ENCODE measurements around the gene MUL1.

DNA sequence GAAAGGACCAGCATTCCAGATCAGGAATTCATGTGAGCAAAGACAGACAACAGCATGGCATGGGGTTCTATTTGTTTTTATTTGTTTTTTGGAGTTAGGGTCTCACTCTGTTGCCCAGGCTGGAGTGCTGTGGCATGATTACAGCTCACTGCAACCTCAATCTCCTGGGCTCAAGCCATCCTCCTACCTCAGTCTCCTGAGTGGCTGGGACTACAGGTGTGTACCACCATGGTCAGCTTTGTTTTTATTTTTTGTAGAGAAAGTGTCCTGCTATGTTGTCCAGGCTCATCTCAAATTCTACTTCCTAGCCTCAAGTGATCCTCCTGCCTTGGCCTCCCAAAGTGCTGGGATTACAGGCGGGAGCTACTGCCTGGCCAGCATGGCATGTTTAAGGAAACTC is 12.3 kb downstream of the MUL1 start:
- TF ChIP-seq, protein P1, sequence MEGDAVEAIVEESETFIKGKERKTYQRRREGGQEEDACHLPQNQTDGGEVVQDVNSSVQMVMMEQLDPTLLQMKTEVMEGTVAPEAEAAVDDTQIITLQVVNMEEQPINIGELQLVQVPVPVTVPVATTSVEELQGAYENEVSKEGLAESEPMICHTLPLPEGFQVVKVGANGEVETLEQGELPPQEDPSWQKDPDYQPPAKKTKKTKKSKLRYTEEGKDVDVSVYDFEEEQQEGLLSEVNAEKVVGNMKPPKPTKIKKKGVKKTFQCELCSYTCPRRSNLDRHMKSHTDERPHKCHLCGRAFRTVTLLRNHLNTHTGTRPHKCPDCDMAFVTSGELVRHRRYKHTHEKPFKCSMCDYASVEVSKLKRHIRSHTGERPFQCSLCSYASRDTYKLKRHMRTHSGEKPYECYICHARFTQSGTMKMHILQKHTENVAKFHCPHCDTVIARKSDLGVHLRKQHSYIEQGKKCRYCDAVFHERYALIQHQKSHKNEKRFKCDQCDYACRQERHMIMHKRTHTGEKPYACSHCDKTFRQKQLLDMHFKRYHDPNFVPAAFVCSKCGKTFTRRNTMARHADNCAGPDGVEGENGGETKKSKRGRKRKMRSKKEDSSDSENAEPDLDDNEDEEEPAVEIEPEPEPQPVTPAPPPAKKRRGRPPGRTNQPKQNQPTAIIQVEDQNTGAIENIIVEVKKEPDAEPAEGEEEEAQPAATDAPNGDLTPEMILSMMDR (conservative IDR thresholded peaks at IDR 0.05 in 1 of 2, IDR thresholded peaks at IDR 0.05 in 1 of 2; ENCODE audit: low read depth in 1 of 2, low read length in 2 of 2), result no peak
- no peak for TF ChIP-seq EZH2 (IDR thresholded peaks at IDR 0.05; ENCODE audit: low read length, missing control alignments)

Measured in fibroblast of lung (primary cell).